NCI-H2196 treated with DMSO at 0.1 percent for 48 hours (cell line): ENCODE data around the gene WSB1.

Experiments used
- DNase-seq: peaks from one replicate; lab custom pipeline; 2025; ENCODE audit not compliant: unreplicated experiment; lab: John Stamatoyannopoulos, UW

Gene WSB1

GRCh38 chr17:27333410-27333980 is 39.6 kb downstream of the WSB1 start:
- DNase-seq: no peak

- no peak for DNase-seq
Measured at GRCh38 chr17:27336184-27336583, 42.3 kb downstream of the WSB1 start.

- DNase-seq: no peak
Measured at GRCh38 chr17:27338536-27338985, 44.6 kb downstream of the WSB1 start.

GRCh38 chr17:27339198-27339835 is 45.4 kb downstream of the WSB1 start:
- DNase-seq: no peak

GRCh38 chr17:27339836-27340550 is 46.1 kb downstream of the WSB1 start:
- no peak for DNase-seq

GRCh38 chr17:27340575-27340974 is 46.7 kb downstream of the WSB1 start:
- DNase-seq: no peak

GRCh38 chr17:27341041-27341471 is 47.1 kb downstream of the WSB1 start:
- no peak for DNase-seq

GRCh38 chr17:27342059-27342458 is 48.1 kb downstream of the WSB1 start:
- DNase-seq: no peak

- no peak for DNase-seq
Measured at GRCh38 chr17:27343294-27343693, 49.4 kb downstream of the WSB1 start.

GRCh38 chr17:27343977-27344607 is 50.2 kb downstream of the WSB1 start:
- peak; percentile 7 for DNase-seq

GRCh38 chr17:27345141-27345904 is 51.4 kb downstream of the WSB1 start:
- DNase-seq: peak; percentile 39

- DNase-seq: no peak
Measured at GRCh38 chr17:27346228-27346899, 52.5 kb downstream of the WSB1 start.

- no peak for DNase-seq
Measured at GRCh38 chr17:27348196-27348595, 54.3 kb downstream of the WSB1 start.

GRCh38 chr17:27349540-27350021 is 55.7 kb downstream of the WSB1 start:
- no peak for DNase-seq

GRCh38 chr17:27351759-27352158 is 57.8 kb downstream of the WSB1 start:
- no peak for DNase-seq

- no peak for DNase-seq
Measured at GRCh38 chr17:27352448-27353032, 58.6 kb downstream of the WSB1 start.

- no peak for DNase-seq
Measured at GRCh38 chr17:27353033-27353460, 59.1 kb downstream of the WSB1 start.

- peak; percentile 56 for DNase-seq
Measured at GRCh38 chr17:27353461-27354050, 59.6 kb downstream of the WSB1 start.

- DNase-seq: no peak
Measured at GRCh38 chr17:27354051-27354490, 60.2 kb downstream of the WSB1 start.
